GM19468 (cell line): Measurements from ENCODE around the gene MCF2L.

Source experiments
- ATAC-seq: cut with Tn5 transposase; IDR thresholded peaks from one replicate; pipeline ENCODE4 v1.9.1; 2021; ENCODE audit warnings: mild to moderate bottlenecking, moderate library complexity, moderate number of reproducible peaks; ENCODE audit not compliant: unreplicated experiment; ENCODE audit errors: extremely low read depth

Gene MCF2L

GRCh38 chr13:113009743-113010509 is 40.9 kb downstream of the MCF2L start:
- no peak for ATAC-seq

DNA sequence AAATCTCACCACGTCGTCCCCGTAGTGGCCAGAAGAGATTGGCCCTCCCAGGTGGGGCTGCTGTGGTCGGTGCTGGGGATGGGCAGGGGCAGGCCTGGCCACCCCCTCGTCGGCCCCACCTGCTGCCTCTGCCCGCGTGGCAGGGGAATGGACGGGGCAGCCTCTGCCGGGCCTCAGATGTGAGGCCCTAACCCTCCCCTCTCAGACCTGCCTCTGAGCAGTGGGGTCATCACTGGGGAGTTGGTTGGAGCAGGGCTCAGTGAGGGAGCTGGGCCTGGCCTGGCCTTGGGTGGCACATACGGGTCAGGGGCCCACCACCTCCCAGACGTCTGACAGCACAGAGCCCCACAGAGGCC is 41.5 kb downstream of the MCF2L start:
- ATAC-seq = no peak

GRCh38 chr13:113013303-113013702 is 44.3 kb downstream of the MCF2L start:
- no peak for ATAC-seq

- ATAC-seq = no peak
These were observed 45.1 kb downstream of the MCF2L start for GRCh38 chr13:113013878-113014751.

DNA sequence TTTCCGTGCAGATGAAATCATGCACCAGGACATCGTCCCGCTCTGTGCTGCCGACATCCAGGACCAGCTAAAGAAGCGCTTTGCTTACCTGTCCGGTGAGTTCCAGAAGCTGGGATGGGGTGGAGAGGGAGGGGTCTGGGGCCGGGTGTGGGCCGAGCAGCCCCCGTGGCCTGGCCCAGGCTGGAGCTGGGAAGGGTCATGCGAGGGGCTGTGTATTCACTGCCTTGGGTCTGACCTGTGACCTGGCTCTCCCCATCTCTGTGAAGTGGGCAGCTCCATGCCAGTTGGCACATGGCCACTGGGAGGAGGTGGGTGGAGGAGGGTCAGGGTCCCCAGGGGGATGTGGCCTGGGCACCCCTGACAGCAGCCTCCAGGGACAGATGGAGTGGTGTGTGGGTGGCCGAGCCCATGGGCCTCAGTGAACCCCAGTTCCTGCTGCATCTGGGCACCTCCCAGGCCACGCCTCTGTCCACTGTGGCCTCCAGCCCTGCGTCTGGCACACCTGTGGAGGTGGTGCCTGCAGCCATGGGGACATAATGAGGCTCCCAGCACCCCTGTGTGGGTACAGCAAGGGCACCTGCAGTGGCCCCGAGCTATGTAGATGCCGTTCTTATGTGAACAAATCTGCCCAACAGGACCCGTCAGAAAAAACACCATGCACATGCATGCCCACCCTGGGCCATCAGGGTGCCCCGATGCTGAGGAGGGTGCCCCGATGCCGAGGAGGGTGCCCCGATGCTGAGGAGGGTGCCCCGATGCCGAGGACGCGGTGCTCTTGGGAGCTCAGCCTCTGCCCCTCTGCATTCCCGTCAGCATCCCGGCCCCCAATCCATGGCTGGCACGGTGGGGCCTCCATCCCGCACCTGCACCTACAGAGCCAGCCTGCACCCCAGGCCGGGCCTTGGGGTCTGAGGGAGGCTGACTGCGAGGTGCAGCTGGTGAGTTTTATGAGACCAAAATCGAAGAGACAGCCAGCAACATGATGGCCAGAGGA is 46.0 kb downstream of the MCF2L start:
- no peak for ATAC-seq

DNA sequence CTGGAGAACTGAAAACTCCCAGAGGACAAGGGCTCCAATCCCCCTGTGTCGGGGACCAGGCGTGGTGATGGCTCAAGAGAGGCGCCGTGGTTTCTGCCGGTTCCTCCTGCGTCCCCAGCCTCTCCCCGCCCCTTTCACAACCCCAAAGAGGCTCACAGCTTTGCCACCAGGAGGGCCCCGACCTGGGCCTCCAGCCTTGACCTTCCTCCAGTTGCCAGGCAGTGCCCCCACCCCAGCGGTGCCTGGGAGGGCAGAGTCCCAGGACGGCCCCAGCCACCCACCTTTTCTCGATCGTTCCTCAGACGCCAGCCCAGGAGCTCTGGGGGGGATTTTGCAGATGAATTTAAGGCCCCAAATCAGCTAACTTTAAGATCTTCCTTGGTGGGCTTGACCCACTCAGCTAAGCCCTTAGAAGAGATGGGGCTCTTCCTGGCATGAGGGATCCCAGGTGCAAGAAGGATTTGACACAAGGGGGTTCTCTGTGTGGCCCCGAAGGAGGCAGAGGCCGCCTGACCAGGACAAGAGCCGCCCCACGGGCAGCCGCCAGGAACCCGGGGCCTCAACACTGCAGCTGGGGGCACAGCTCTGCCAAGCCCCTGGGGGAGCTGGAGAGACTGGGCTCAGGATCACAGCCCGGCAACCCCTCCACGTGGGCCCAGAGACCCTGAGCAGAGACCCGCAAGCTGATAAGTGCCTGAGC is 47.0 kb downstream of the MCF2L start:
- no peak for ATAC-seq

DNA sequence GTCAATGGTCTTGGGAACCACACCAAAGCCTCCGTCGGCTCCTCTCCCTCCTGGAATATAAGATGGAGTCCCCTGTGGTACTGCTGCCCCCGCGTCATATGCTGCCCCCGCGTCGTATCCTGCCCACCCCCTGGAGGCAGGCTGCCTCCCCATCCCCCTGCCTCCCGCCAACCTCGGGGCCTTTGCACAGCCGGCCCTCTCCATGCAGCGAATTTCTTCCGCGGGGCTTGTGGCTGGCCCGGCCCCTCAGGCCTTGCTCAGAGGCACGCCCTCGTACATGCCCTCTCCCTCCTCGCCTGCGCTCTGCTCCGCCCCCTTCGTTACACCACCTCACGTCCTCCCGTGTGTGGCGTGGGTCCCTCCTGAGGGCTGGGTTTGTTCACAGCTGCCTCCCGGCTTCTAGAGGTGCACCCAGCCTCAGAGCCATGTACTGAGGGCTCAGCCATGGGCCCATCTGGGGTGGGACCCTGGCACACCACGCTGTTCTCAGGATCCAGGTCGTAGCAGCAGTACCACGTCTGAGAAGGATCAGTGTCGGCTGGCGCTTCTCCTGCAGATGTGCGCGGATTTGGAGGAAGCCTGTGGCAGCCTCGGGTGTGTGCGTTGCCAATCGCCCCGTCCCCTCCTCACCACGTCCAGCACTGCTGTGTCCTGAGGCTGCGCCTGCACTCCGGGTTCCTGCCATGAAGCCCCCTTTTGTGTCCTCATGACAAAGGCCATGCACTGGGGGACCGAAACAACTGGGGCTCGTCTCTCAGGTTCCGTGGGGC is 47.7 kb downstream of the MCF2L start:
- no peak for ATAC-seq

- ATAC-seq = no peak
These were observed 48.6 kb downstream of the MCF2L start for GRCh38 chr13:113017506-113018215.

DNA sequence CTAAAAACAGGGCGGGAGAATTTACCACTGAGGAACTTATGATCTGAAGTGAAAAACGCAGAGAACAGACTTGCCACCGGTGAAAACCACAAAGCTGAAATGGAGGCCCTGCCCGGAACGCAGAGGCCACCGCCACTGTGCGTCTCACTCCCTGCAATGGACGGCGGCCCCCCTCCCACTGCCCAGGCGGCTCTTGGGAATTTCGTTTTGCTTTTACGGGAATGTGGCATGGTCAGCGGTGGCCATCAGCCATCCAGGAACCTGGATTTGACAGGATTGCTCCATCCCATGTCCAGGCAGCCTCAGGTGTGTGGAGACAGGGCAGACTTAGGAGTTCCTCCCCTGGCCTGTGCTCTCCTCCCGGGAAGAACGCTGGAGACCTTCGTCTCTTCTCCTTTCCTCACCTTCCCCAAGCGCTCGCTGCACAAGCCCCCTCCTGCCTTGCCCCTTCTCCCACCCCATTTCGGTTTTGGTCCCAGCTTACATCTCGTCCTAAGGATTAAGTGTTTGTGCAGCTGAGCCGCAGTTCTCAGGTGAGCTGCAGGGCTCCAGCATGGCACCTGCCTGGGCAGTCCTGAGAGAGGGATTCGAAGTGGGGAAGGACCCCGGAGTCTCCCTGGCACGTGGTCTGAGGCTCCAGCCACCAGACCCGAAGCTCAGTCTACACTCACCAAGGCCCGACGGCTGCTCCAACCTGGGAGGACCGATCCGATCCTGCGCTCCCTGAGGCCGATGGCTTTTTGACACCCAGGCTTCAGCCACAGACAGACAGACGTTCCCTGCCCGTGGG is 49.9 kb downstream of the MCF2L start:
- ATAC-seq = no peak

- no peak for ATAC-seq
These were observed 51.5 kb downstream of the MCF2L start for GRCh38 chr13:113020323-113021080.

DNA sequence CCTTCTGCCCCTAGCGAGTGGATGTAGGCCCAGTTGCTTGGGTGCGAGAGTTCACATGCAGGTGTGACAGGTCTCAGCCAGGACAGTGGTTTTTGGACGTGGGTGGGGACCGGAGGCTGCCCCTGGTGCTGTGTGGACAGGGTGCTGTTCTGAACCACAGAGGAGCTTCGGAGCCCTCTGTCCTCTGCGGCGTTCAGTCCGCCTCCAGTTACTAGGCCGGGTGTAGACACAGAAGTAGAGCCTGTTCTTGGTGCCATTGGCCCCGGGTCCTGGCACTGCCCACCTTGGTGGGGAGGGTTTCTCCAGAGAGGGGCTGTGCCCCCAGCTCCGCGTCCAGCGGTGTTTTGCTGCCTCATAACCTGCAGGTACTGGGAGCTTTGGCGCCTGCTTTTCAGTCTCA is 52.4 kb downstream of the MCF2L start:
- ATAC-seq = no peak

GRCh38 chr13:113021811-113022210 is 52.8 kb downstream of the MCF2L start:
- no peak for ATAC-seq

DNA sequence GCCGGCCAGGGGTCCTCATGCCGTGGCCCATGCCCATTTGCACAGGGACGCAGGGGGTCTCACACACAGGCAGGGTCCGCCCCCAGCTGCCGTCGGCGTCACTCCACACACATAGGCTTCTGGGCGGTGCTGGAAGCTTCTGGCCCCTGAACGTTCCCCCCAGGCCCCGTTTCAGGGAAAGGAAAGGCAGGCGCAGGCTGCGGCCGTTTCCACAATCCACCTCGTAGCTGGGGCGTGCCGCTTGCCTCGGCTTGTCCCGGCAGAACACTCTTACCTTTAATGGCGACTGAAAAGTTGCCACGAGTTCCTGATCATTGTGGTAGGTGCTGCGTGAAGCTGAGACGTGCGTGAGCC is 53.4 kb downstream of the MCF2L start:
- no peak for ATAC-seq

DNA sequence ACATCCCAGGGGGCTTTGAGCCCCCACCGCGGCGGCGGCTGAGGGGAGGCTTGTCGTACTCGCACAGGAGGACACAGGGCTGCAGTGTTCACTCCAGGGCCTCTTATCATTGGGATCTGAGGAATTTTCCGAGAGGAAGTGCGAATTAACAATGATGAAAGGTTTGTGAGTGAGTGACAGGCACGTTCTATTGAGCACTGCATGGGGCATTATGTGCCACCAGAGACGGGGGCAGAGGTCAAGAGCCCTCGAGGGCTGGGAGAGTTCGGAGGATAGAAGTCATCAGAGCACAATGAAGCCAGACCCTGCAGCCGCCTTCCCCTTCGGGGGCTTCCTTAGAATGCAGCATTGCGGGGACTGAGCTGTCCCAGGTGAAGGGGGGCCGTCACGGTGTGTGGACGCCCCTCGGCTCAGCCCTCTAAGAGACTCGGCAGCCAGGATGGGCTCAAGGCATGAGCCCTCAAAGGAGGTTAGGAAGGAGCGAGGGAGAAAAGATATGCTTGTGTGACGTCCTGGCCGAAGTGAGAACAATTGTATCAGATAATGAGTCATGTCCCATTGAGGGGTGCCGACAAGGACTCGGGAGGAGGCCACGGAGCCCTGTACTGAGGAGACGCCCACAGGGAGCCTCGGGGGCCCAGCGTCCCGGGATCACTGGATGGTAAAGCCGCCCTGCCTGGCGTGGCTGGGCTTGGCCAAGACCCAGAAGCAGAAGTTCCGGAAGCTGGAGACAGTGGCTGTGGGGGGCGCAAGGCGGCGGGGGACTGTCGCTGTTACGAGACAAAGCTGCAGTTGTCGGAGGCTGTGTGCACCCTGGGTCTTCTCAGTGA is 53.9 kb downstream of the MCF2L start:
- ATAC-seq = no peak

DNA sequence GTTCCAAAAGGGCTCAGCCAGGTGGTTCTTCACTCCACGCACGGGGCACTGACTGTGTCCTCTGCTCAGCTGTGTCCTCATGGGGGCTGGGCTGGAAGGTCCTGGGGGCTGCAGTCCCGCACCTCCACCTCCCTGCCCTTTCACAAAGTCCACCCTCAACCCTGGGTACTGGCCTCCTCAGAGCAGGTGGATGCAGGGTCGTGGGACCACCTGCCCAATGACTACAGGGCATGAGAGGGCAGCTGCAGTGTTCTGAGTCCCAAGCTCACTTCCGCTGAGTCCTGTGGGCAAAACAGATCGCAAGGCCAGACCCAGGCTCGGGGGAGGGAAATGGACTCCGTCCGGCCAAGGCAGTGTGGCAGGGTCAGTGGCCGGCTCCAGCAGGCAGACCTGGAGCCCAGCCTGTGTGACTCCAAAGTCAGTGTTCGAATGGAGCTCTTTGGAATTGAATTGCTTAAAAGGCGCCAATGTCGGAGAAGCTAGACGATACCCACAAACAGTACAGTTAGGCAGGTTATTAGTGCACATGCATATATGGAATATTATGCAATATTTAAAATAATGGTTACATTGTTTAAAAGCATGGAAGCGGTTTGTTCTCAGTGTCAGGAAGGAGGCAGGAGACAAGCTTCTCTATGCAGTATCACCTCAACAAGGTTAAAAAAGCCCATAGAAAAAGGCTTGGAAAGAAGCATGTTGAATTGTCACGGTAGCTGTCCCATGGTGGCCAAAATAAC is 54.8 kb downstream of the MCF2L start:
- ATAC-seq = no peak

- no peak for ATAC-seq
These were observed 55.5 kb downstream of the MCF2L start for GRCh38 chr13:113024466-113024865.
